Stromal cell of bone marrow (primary cell): ENCODE data around the gene SLC2A10.

Source experiments
- DNase-seq: peaks from one replicate; pipeline ENCODE4 v3.0.0-alpha.2; 2012; ENCODE audit warnings: low read depth

Gene SLC2A10

DNA sequence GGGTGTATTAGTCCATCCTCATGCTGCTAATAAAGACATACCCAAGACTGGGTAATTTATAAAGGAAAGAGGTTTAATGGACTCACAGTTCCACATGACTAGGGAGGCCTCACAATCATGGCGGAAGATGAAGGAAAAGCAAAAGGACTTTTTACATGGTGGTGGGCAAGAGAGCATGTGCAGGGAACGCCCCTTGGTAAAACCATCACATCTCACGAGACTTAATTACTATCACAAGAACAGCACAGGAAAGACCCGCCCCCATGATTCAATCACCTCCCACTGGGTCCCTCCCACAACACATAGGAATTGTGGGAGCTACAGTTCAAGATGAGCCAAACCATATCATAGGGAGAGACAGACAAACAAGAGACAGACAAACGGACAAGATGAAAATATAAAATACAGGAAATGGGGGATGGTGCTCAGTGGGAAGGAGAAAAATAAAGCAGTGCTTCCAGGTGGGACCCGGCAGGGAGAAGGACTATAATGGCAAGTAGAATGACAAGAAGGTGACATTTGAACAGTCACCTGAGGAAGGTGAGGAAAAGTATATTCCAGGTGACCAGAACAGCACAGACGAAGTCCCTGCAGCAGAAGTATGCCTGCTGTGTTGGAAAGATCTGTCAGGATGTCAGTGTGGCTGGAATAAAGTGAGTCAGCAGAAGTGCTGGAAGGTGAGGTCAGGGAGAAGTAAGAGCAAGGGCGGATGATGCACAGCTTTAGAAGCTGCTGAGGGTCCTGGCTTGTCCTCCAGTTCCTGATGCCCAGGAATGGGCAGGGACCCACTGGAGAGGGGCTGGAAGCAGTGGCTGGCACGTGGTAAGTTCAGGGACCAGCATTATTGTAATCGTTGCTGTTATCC lies 61.1 kb downstream of the SLC2A10 start:
- no peak for DNase-seq

DNA sequence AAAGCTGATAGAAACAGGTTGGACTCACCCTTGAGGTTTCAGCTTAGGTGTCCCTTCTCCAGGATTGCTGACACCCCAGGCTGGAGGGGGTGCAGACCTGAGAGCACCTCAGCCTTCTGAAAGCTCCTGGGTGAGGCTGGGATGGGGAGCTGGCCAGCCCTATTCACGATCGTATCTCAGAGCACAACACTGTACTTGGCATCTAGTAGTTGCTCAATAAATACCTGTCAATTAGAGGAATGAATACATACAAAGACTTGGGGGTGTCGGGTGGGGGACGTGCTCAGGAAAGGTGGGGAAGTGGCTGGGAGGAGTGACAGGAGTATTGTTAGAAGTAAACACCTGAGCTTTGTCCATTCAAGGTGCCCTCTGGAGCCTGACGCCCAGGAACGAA lies 61.7 kb downstream of the SLC2A10 start:
- no peak for DNase-seq

DNA sequence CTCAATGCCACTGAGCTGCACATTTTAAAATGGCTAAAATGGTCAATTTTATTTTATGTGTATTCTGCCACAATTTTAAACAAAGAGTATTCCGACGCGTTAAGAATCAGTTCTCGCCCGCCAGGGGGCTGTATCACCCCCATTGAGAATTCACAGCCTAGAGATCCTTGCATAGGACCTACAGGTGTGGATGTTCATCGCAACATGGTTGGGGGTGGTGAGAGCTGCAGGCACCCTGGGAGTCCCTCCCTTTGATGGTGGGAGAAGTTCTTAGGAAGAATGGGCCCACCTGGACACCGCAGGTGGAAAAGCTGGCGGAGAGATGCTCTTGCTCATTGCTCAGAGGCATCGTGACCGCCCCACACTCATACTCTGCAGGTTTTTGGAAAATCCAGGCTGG lies 63.5 kb downstream of the SLC2A10 start:
- no peak for DNase-seq

DNA sequence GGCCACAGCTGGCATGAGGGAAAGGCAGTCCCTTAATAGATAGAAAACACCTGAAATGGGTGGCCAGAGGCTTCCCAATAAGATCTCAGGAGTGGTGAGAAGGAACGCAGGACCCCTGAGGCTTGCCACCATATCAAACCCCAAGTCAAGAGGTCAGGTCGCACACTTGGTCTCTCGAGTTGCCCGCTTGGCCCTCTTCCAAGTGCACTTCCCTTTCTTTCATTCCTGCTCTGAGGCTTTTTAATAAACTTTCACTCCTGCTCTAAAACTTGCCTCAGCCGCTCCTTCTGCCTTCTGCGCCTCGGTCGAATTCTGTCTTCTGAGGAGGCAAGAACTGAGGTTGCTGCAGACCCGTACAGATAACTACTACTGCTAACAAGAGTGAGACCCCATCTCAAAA lies 64.2 kb downstream of the SLC2A10 start:
- DNase-seq, result no peak

DNA sequence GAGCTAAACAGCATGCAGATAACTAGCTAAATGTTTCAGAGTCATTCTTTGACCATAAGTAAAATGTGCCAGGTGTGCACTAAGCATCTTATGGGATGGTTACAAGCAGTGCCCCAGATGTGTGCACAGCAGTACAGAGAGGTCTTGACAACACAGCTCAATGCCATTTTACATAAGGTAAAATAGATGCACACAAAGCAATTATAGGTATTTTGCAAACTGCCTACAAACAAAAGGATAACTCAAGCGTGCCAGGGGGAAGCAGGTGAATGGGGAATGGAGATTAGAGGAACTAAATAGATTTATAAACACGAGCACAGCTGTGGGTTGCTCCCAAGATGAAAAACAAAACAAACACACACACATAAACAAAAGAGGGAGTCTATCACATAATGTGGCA lies 64.8 kb downstream of the SLC2A10 start:
- no peak for DNase-seq

DNA sequence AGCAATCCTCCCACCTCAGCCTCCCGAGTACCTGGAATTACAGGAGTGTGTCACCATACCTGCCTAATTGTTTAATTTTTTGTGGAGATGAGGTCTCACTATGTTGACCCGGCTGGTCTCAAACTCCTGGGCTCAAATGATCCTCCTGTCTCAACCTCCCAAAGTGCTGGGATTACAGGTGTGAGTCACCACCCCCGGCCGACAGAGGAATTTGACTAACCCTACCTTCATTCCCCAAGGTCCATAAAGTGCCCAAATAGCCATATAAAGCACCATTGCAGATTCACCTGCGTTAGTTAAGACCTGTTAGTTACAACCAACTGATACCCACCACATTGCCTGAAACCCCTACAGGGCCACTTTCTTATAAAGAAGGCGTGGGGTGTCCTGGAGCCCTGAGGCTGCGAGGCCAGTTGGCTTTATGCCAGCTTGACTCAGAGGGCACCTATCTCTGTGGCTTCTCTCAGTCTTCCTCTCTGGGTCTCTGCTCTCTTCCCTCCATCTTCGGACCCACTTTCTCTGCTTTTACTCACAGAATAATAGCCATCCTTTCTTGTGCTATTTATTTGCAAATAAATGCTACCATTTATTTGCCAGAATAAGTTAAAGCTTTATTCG lies 65.6 kb downstream of the SLC2A10 start:
- DNase-seq, result no peak

DNA sequence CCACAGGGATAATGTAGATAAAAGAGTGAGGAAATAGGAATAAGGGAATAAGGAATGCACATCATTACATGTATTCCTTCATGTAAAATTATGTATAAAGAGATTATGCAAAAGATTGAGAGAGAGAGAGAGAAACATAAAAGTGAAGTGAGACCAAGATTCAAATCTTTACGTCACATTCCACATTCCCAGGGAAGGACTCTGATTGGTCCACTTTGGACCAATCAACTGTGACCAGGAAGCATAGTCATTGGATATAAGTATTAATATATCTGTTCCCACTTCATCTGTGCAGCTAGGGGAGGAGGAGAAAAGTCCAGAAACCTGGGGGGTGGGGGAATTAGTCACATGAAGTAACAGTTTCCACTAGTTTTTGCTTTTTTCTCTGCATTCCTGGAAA lies 66.4 kb downstream of the SLC2A10 start:
- DNase-seq, result no peak

DNA sequence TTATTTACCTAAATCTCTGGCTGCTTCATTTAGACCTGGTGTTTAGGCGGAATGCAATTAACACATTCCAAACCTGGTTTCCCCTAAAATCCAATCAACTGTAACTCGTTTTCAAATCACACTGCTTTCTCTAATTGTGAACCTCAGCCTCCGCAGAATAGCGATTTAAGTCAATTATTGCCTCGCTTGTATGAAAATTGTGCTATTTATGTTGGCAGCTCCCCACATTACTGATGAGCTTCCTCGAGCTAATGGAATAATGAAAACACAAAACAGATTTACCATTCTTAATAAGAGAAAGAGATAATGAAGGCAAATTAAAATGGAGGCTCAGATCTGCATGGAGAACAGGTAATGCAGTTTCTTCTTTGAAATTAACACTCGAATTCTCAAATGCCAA lies 67.9 kb downstream of the SLC2A10 start:
- no peak for DNase-seq

DNA sequence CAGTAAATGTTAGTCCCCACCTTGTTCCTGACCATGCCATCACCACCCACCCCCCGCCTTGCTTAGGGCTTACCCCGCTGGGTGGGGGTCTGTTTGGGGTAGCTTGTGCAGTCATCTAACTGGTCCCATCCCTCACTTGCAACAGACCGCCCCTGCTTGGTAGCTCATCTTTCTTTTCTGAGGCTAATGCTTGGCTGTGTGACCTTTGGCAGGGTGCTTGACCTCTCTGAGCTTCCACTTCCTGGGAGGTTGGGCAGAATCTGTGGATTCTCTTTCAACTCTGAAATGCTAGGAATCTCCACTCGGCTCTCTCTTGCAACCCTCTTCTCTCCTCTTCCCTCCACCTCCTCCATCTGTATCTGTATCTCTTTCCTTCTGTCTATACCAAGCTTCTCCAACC lies 70.4 kb downstream of the SLC2A10 start:
- no peak for DNase-seq

DNA sequence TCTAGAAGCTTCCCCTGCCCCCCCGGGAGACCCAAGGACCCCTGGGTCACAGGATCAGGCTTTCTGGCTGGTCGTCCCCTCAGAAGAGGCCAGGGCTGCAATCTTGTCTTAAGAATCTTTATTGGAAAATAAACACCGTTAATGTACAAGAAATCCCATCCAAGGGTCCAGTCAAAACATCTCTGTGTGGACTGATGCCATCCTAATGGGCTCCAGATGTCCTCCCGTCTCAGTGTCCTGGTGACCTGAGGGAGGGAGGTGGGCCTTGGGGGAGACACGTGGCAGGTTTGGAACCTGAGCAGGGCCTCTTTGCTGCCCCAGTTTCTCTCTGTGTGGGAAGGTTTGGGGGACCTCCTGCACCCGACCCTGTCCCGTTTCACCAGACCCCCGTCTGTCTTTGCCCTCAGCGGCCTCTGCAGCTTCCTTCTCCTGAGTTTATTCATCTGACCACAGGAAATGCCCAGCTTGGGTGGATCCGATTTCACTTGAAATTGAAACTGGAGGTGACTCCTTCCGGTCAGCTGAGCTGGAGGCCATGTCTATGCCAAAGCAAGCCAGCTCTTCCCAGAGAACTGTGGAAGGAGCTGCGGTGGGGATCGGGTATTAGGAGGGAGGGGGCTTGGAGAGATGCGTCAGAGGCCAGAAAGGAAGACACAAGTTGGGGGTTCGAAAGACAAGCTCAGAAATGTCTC lies 75.1 kb downstream of the SLC2A10 start:
- DNase-seq, result peak; percentile 17
